IMR-90 (cell line): ENCODE data around the gene TNS3. TPM values are rescaled to one million over a fixed set of nuclear protein-coding genes. Genes with fewer than 3 reads are reported as not detected.
A peak's percentile ranks its signal among the peaks of the same experiment; 100 is the strongest.

Source experiments
- ATAC-seq: fragments of 200-7000 bp; cut with Tn5 transposase; 2 replicates; pipeline ENCODE4 v1.9.1; 2020; ENCODE audit warnings: low read depth, mild to moderate bottlenecking, moderate library complexity
- BruUV-seq: library from RNA; stranded (reverse); fragments of 400-500 nt; replicated peaks from 2 replicates; lab custom pipeline; 2021; lab: Mats Ljungman, UMichigan
- CTCF ChIA-PET: fragments of 300-600 bp; formaldehyde crosslinking; extraction: SDS; loops from one replicate; lab custom pipeline; 2021; ENCODE audit warnings: antibody characterized with exemption; lab: Yijun Ruan, JAX
- POLR2A ChIA-PET: fragments of 300-600 bp; sonication (Branson Sonifier 250); formaldehyde crosslinking; loops from one replicate; lab custom pipeline; 2022; ENCODE audit warnings: antibody characterized with exemption; ENCODE audit not compliant: unreplicated experiment; lab: Charles Lee
- DNase-seq: peaks from one replicate; pipeline ENCODE4 v3.0.0; 2013
- H2AFZ ChIP-seq: replicated peaks from 2 replicates; pipeline ENCODE3; 2013; ENCODE audit warnings: low read length, mild to moderate bottlenecking; ENCODE audit not compliant: poor library complexity
- H2AK5ac ChIP-seq: 2 replicates; pipeline ENCODE4 v1.6.1; 2013; ENCODE audit warnings: low read depth, low read length, inconsistent platforms
- H2AK9ac ChIP-seq: replicated peaks from 2 replicates; pipeline ENCODE3; 2013; ENCODE audit warnings: mild to moderate bottlenecking, low read depth, low read length, moderate library complexity; ENCODE audit not compliant: poor library complexity
- H2BK120ac ChIP-seq: 2 replicates; pipeline ENCODE4 v1.6.1; 2013; ENCODE audit warnings: low read depth, low read length, inconsistent platforms
- H2BK15ac ChIP-seq: 3 replicates; pipeline ENCODE4 v1.6.1; 2013; ENCODE audit warnings: low read depth, low read length, inconsistent platforms
- H2BK20ac ChIP-seq: 2 replicates; pipeline ENCODE4 v1.6.1; 2013; ENCODE audit warnings: low read depth, mild to moderate bottlenecking, inconsistent platforms, low read length, moderate library complexity
- H2BK5ac ChIP-seq: 2 replicates; pipeline ENCODE4 v1.6.1; 2013; ENCODE audit warnings: mild to moderate bottlenecking, low read depth, low read length, inconsistent platforms; ENCODE audit not compliant: poor library complexity, severe bottlenecking
- H3K14ac ChIP-seq: replicated peaks from 2 replicates; pipeline ENCODE4 v1.6.1; 2013; ENCODE audit warnings: low read depth, low read length, inconsistent platforms
- H3K18ac ChIP-seq: 2 replicates; pipeline ENCODE4 v1.6.1; 2013; ENCODE audit warnings: low read depth, low read length, control low read depth
- H3K23ac ChIP-seq: 2 replicates; pipeline ENCODE4 v1.6.1; 2013; ENCODE audit warnings: low read depth, low read length, inconsistent platforms
- H3K27ac ChIP-seq: 2 replicates; pipeline ENCODE4 v1.5.1; 2013; ENCODE audit warnings: mild to moderate bottlenecking, control low read depth, low read length; ENCODE audit not compliant: insufficient read depth
- H3K27me3 ChIP-seq: 2 replicates; pipeline ENCODE4 v1.6.1; 2013; ENCODE audit warnings: low read length; ENCODE audit not compliant: control insufficient read depth, insufficient read depth
- H3K36me3 ChIP-seq: 2 replicates; pipeline ENCODE4 v1.6.1; 2013; ENCODE audit warnings: low read length, mixed read lengths; ENCODE audit not compliant: control insufficient read depth, insufficient read depth
- H3K4ac ChIP-seq: 2 replicates; pipeline ENCODE4 v1.6.1; 2013; ENCODE audit warnings: low read depth, low read length, inconsistent platforms
- H3K4me1 ChIP-seq: 2 replicates; pipeline ENCODE4 v1.6.1; 2013; ENCODE audit warnings: low read length, mixed read lengths; ENCODE audit not compliant: control insufficient read depth, insufficient read depth
- H3K4me2 ChIP-seq: 2 replicates; pipeline ENCODE4 v1.6.1; 2013; ENCODE audit warnings: low read depth, mild to moderate bottlenecking, control low read depth, low read length, moderate library complexity
- H3K4me3 ChIP-seq: 2 replicates; pipeline ENCODE4 v1.5.1; 2013; ENCODE audit warnings: low read depth, mild to moderate bottlenecking, control low read depth, low read length, moderate library complexity; ENCODE audit not compliant: insufficient read depth
- H3K56ac ChIP-seq: 2 replicates; pipeline ENCODE4 v1.6.1; 2013; ENCODE audit warnings: low read length, inconsistent platforms; ENCODE audit not compliant: insufficient read depth; ENCODE audit errors: extremely low read depth
- H3K79me1 ChIP-seq, 2 experiments: 2 replicates each; pipeline ENCODE4 v1.6.1; 2013; ENCODE audit warnings: low read length in 2 of 2, inconsistent platforms in 1 of 2, low read depth in 1 of 2
- H3K9ac ChIP-seq: 2 replicates; pipeline ENCODE4 v1.6.1; 2013; ENCODE audit warnings: low read depth, low read length, control low read depth
- H3K9me1 ChIP-seq: 2 replicates; pipeline ENCODE4 v1.6.1; 2013; ENCODE audit warnings: low read length, inconsistent platforms; ENCODE audit not compliant: insufficient read depth
- H3K9me3 ChIP-seq: 2 replicates; pipeline ENCODE4 v1.6.1; 2013; ENCODE audit warnings: low read length; ENCODE audit not compliant: control insufficient read depth, insufficient read depth
- H4K20me1 ChIP-seq: 2 replicates; pipeline ENCODE4 v1.6.1; 2013; ENCODE audit warnings: low read length, inconsistent platforms; ENCODE audit not compliant: insufficient read depth
- H4K5ac ChIP-seq: 2 replicates; pipeline ENCODE4 v1.6.1; 2013; ENCODE audit warnings: mild to moderate bottlenecking, low read depth, low read length, control low read depth
- H4K8ac ChIP-seq, 2 experiments: 2 replicates each; pipeline ENCODE4 v1.6.1; 2013; ENCODE audit warnings: low read depth in 2 of 2, low read length in 2 of 2, control low read depth in 1 of 2, inconsistent platforms in 1 of 2
- H4K91ac ChIP-seq: 2 replicates; pipeline ENCODE4 v1.6.1; 2013; ENCODE audit warnings: low read depth, low read length, inconsistent platforms; ENCODE audit not compliant: insufficient read depth
- FOS ChIP-seq: fragments of 150-350 bp; IDR thresholded peaks from 2 replicates; pipeline ENCODE4 v1.6.1; 2016; ENCODE audit warnings: low read depth, low read length
- MAFK ChIP-seq: IDR thresholded peaks from 2 replicates; pipeline ENCODE4 v1.6.1; 2012; ENCODE audit warnings: low read depth, low read length, improper control_type of control experiment
- MAZ ChIP-seq: IDR thresholded peaks from 2 replicates; pipeline ENCODE4 v1.6.1; 2012; ENCODE audit warnings: low read depth, mild to moderate bottlenecking, low read length, improper control_type of control experiment, moderate library complexity, borderline replicate concordance
- MXI1 ChIP-seq: IDR thresholded peaks from 2 replicates; pipeline ENCODE4 v1.6.1; 2012; ENCODE audit warnings: low read depth, mild to moderate bottlenecking, low read length, moderate library complexity, borderline replicate concordance
- NFE2L2 ChIP-seq: fragments of 150-350 bp; IDR thresholded peaks from 2 replicates; pipeline ENCODE4 v1.6.1; 2016; ENCODE audit warnings: low read depth, mild to moderate bottlenecking, low read length
- POLR2A ChIP-seq: IDR thresholded peaks from 2 replicates; pipeline ENCODE4 v1.6.1; 2012; ENCODE audit warnings: mild to moderate bottlenecking, low read depth, low read length
- RCOR1 ChIP-seq: IDR thresholded peaks from 2 replicates; pipeline ENCODE4 v1.6.1; 2012; ENCODE audit warnings: mild to moderate bottlenecking, low read length, improper control_type of control experiment; ENCODE audit not compliant: insufficient replicate concordance
- RFX5 ChIP-seq: IDR thresholded peaks from 2 replicates; pipeline ENCODE4 v1.8.0; 2012; ENCODE audit warnings: low read depth, mild to moderate bottlenecking, low read length, moderate library complexity
- SMC3 ChIP-seq: fragments of 150-350 bp; IDR thresholded peaks from 2 replicates; pipeline ENCODE4 v1.6.1; 2016; ENCODE audit warnings: low read depth, mild to moderate bottlenecking, antibody characterized with exemption, low read length, moderate library complexity
- WGBS, 2 experiments: methylation state at CpG; one replicate each; pipeline versions ENCODE4 v1.1.5 to v1.1.7; 2013; ENCODE audit warnings: missing lambda C conversion rate in 2 of 2; ENCODE audit not compliant: insufficient read length in 1 of 2; ENCODE audit errors: extremely low coverage in 2 of 2; 5-methylcytosine and 5-hydroxymethylcytosine counted together
- dilution Hi-C: fragments of 300-500 bp; cut with HindIII; formaldehyde crosslinking; loops from one replicate; pipeline ENCODE4 v1.14.3; 2018; ENCODE audit warnings: low sequenced_read_pairs; ENCODE audit not compliant: unreplicated experiment
- in situ Hi-C: fragments of 300-500 bp; cut with MboI; formaldehyde crosslinking; loops from 3 replicates; pipeline ENCODE4 v1.14.3; 2019; ENCODE audit warnings: low sequenced_read_pairs, inconsistent platforms, mixed read lengths
- intact Hi-C: fragments of 100-400 bp; cut with micrococcal nuclease; formaldehyde crosslinking; loops from 2 replicates; pipeline ENCODE4 v1.10.0; 2022
- polyA plus RNA-seq, 3 experiments: library from polyadenylated mRNA; depleted of rRNA; stranded (reverse); fragments of >200 nt; gene quantifications; 2 replicates each; pipeline ENCODE4 v1.2.3, GENCODE V29; 2012; ENCODE audit warnings: low replicate concordance in 1 of 3
- total RNA-seq: library from RNA; depleted of rRNA; stranded (reverse); fragments of >200 nt; gene quantifications from 2 replicates; pipeline ENCODE4 v1.2.3, GENCODE V29; 2012
- TF ChIP-seq, protein P1 (sequence below): fragments of 150-350 bp; IDR thresholded peaks from 2 replicates; pipeline ENCODE4 v1.6.1; 2017; ENCODE audit warnings: mild to moderate bottlenecking, antibody characterized with exemption, low read length, low read depth
- TF ChIP-seq, protein P2 (sequence below): conservative IDR thresholded peaks from 2 replicates; pipeline ENCODE4 v1.5.1; 2012; ENCODE audit warnings: mild to moderate bottlenecking, low read depth, low read length, improper control_type of control experiment
- TF ChIP-seq, protein P3 (sequence below): fragments of 150-350 bp; IDR thresholded peaks from 2 replicates; pipeline ENCODE4 v1.6.1; 2016; ENCODE audit warnings: low read depth, mild to moderate bottlenecking, low read length, moderate library complexity, borderline replicate concordance

TNS3 gene
- total and polyA plus RNA-seq, 2 of the 4 experiments (the other 2 are of a cell fraction), result 64.3 to 79.2 TPM

DNA sequence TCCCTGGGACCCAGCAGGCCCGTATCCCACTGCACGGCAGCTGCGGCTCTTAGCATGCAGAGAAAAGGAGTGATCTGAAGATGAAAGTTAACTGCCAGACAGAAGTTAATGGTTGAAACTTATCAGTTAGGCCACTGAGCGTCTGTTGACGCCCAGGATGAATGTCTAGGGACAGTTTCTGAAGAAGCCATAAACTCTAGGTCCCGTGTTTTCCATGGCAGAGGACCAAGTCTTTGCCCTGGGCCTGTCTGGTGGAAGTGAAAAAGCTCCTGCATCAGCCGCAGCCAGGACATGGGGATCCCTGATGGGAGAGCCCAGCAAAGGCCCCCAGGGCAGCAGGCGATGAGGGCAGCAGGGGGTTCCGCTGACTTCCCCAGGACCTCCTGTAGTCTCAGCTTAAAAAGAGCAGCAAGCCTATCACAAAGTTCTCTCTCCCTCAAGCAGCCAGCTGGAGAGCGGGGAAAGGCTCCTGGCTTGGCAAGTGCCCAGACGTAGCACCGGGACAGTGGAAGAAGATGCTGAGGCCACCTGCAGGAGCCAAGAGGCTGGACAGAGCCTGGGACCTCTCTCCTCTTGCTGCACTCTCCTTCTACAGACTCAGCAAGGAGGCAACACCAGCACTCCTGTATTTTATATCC is 79.6 kb downstream of the TNS3 start:
- Histone ChIP-seq H4K8ac (peak overlapping the region; percentile 49 to 62; a peak in 3 of 4 replicates), H3K56ac (0 out of 2 replicates have a peak overlapping the region, but pooled peaks have one; percentile 17), H3K4me1 (peaks cover 52% of the 10 kb centered on the region), H3K9me1 (peaks cover 62% of the 10 kb centered on the region), H2BK15ac (peak overlapping the region; percentile 67; the same call in 2 of the 3 replicates), H3K18ac (peak overlapping the region; percentile 50; the same call in 1 of the 2 replicates), H2AK9ac (peak overlapping the region; percentile 67), H4K91ac (peak overlapping the region; percentile 97), H4K20me1 (peaks cover 40% of the 10 kb centered on the region), H3K36me3 (peaks cover 27% of the 10 kb centered on the region), H3K27me3 (no peaks in the 10 kb centered on the region), H3K9me3 (no peaks in the 10 kb centered on the region), H3K14ac (peak overlapping the region; percentile 86), H2BK5ac (peak overlapping the region; percentile 38), H3K4me3 (no peak overlapping the region), H3K4me2 (no peak overlapping the region; the same call in 1 of the 2 replicates), H2BK20ac (peak overlapping the region; percentile 75), H3K79me1 (peaks cover 45 to 98% of the 10 kb centered on the region in 2 experiments), H2AFZ (no peak overlapping the region), H2AK5ac (peak overlapping the region; percentile 93), H4K5ac (peak overlapping the region; percentile 50), H2BK120ac (peak overlapping the region; percentile 98), H3K27ac (peak overlapping the region; percentile 96), H3K4ac (peak overlapping the region; percentile 99), H3K23ac (peak overlapping the region; percentile 66), H3K9ac (peak overlapping the region; percentile 42)
- in situ Hi-C loops (no loop called here), dilution Hi-C loops (no loop called here), intact Hi-C loops (no loop called here)
- ATAC-seq (no peak), DNase-seq (no peak)
- 80% methylated on average over 6 of the region's 12 CpGs; no CpG with 5 or more reads in 1 of the 2 experiments for WGBS, 2 experiments
- ChIA-PET POLR2A (no interaction called here), CTCF (interaction anchor here (1.1 kb wide), 1 partner anchor 66 kb away, joined by 3 read pairs; no protein-coding TSS in a partner anchor)
- no peak for TF ChIP-seq MXI1
- no peak for TF ChIP-seq MAFK
- no peak for TF ChIP-seq SMC3
- TF ChIP-seq FOS, result no peak
- TF ChIP-seq, protein P1, sequence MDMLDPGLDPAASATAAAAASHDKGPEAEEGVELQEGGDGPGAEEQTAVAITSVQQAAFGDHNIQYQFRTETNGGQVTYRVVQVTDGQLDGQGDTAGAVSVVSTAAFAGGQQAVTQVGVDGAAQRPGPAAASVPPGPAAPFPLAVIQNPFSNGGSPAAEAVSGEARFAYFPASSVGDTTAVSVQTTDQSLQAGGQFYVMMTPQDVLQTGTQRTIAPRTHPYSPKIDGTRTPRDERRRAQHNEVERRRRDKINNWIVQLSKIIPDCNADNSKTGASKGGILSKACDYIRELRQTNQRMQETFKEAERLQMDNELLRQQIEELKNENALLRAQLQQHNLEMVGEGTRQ, result no peak
- TF ChIP-seq MAZ, result no peak
- TF ChIP-seq, protein P2, sequence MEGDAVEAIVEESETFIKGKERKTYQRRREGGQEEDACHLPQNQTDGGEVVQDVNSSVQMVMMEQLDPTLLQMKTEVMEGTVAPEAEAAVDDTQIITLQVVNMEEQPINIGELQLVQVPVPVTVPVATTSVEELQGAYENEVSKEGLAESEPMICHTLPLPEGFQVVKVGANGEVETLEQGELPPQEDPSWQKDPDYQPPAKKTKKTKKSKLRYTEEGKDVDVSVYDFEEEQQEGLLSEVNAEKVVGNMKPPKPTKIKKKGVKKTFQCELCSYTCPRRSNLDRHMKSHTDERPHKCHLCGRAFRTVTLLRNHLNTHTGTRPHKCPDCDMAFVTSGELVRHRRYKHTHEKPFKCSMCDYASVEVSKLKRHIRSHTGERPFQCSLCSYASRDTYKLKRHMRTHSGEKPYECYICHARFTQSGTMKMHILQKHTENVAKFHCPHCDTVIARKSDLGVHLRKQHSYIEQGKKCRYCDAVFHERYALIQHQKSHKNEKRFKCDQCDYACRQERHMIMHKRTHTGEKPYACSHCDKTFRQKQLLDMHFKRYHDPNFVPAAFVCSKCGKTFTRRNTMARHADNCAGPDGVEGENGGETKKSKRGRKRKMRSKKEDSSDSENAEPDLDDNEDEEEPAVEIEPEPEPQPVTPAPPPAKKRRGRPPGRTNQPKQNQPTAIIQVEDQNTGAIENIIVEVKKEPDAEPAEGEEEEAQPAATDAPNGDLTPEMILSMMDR, result no peak
- TF ChIP-seq, protein P3, sequence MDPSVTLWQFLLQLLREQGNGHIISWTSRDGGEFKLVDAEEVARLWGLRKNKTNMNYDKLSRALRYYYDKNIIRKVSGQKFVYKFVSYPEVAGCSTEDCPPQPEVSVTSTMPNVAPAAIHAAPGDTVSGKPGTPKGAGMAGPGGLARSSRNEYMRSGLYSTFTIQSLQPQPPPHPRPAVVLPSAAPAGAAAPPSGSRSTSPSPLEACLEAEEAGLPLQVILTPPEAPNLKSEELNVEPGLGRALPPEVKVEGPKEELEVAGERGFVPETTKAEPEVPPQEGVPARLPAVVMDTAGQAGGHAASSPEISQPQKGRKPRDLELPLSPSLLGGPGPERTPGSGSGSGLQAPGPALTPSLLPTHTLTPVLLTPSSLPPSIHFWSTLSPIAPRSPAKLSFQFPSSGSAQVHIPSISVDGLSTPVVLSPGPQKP, result no peak
- no peak for TF ChIP-seq RFX5
- no peak for TF ChIP-seq NFE2L2
- TF ChIP-seq RCOR1, result no peak
- no peak for TF ChIP-seq POLR2A
- BruUV-seq, result no TSS peak
